ENCODE results near the gene KCNMB1. TPM values are rescaled to one million over a fixed set of nuclear protein-coding genes. Genes with fewer than 3 reads are reported as not detected.
"Not testable (repeated sequence)": the region's sequence is repeated elsewhere in the genome, so short reads cannot be mapped to it uniquely, and the experiment has no call there.

The KCNMB1 gene
- total RNA-seq, 1 donor from 2014 or later: 1.1 TPM

DNA sequence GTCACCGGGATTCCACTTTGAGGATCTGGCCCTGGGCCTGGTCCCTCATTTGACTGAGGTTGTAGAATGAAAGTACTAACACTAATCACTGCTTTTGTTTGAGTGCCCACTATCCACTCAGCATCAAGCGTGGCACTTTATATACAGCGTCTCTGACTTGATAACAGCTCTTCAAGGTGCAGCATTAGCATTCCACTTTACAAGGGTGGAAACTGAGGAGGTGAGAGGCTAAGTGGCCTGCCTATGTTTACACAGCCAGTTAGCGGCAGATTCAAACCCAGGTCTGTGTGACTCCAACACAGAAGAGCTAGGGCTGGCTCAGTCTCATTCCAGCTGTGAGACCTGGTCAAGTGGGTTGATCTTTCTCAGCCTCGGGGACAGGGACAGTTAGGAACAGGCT lies 5.9 kb downstream of the KCNMB1 start:
- Mint-ChIP-seq H3K27me3 (ENCODE audit: unreplicated experiment) (peaks cover 7% of the 10 kb centered on the region), H3K36me3 (ENCODE audit: low read depth, unreplicated experiment) (peaks cover 4% of the 10 kb centered on the region), H3K9me3 (ENCODE audit: unreplicated experiment) (no peaks in the 10 kb centered on the region), H3K4me1 (ENCODE audit: unreplicated experiment) (peaks cover 4% of the 10 kb centered on the region), H3K4me3 (ENCODE audit: unreplicated experiment) (no peak overlapping the region), H3K27ac (ENCODE audit: unreplicated experiment) (no peak overlapping the region)
- no peak for DNase-seq (ENCODE audit: low spot score)
- TF ChIP-seq, protein P1, sequence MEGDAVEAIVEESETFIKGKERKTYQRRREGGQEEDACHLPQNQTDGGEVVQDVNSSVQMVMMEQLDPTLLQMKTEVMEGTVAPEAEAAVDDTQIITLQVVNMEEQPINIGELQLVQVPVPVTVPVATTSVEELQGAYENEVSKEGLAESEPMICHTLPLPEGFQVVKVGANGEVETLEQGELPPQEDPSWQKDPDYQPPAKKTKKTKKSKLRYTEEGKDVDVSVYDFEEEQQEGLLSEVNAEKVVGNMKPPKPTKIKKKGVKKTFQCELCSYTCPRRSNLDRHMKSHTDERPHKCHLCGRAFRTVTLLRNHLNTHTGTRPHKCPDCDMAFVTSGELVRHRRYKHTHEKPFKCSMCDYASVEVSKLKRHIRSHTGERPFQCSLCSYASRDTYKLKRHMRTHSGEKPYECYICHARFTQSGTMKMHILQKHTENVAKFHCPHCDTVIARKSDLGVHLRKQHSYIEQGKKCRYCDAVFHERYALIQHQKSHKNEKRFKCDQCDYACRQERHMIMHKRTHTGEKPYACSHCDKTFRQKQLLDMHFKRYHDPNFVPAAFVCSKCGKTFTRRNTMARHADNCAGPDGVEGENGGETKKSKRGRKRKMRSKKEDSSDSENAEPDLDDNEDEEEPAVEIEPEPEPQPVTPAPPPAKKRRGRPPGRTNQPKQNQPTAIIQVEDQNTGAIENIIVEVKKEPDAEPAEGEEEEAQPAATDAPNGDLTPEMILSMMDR (IDR thresholded peaks at IDR 0.05; ENCODE audit: unreplicated experiment): no peak

- Mint-ChIP-seq H3K27ac (ENCODE audit: unreplicated experiment) (no peak overlapping the region), H3K9me3 (ENCODE audit: unreplicated experiment) (no peaks in the 10 kb centered on the region), H3K27me3 (ENCODE audit: unreplicated experiment) (peaks cover 7% of the 10 kb centered on the region), H3K4me1 (ENCODE audit: unreplicated experiment) (no peaks in the 10 kb centered on the region), H3K36me3 (ENCODE audit: low read depth, unreplicated experiment) (peaks cover 8% of the 10 kb centered on the region), H3K4me3 (ENCODE audit: unreplicated experiment) (no peak overlapping the region)
- TF ChIP-seq, protein P1 (IDR thresholded peaks at IDR 0.05; ENCODE audit: unreplicated experiment): no peak
- DNase-seq (ENCODE audit: low spot score): no peak
Observed at GRCh38 chr5:170382790-170383189, 6.4 kb downstream of the KCNMB1 start.

DNA sequence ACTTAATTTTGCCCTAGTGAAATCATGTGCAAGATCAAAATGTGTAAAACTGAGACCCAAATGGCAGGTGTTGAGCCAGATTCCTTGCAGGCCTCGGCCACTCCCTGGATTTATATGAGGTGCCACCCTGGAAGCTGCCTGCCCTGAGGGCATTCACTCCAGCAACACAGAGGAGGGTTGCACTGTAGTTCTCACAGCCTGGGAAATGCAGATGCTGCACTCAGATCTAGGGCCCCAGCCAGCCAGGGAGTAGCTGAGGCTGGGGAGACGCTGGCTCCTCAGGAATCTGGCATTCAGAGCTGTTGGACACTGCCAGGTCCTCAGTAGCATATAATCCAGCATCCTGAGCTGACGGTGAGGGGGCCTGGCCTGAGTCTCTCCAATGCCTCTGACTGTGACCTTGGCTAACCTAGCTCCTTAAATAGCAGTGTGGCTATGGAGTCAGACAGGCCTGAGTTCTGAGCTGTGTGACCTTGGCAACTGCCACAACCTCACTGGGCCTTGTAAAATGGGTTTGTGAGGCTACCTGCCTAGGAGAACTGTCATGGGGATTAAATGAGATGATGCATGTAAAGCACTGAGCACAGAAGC lies 8.7 kb downstream of the KCNMB1 start:
- no peaks in the 10 kb centered on the region for H3K9me3 Mint-ChIP-seq (ENCODE audit: unreplicated experiment)
- H3K4me3 Mint-ChIP-seq (ENCODE audit: unreplicated experiment): no peak overlapping the region
- peaks cover 8% of the 10 kb centered on the region for H3K36me3 Mint-ChIP-seq (ENCODE audit: low read depth, unreplicated experiment)

DNA sequence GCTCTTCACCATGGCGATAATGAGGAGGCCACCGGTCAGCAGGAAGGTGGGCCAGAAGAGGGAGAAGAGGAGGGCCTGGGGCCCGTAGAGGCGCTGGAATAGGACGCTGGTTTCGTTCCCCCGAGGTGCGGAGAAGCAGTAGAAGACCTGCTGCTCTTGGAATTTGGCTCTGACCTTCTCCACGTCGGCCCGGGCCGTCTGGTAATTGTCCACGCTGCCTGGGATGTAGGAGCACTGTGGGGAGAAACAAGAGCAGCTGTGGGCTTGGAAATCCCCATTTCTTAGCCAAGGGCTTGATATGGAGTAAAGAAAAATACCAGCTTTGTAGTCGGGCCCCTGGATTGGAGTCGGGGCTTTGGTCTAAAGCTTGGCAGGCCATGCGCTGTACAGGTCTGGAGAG lies 10.4 kb downstream of the KCNMB1 start:
- TF ChIP-seq, protein P1 (IDR thresholded peaks at IDR 0.05; ENCODE audit: unreplicated experiment): no peak
- Mint-ChIP-seq H3K27ac (ENCODE audit: unreplicated experiment) (no peak overlapping the region), H3K9me3 (ENCODE audit: unreplicated experiment) (no peaks in the 10 kb centered on the region), H3K4me1 (ENCODE audit: unreplicated experiment) (no peaks in the 10 kb centered on the region), H3K36me3 (ENCODE audit: low read depth, unreplicated experiment) (peaks cover 8% of the 10 kb centered on the region), H3K4me3 (ENCODE audit: unreplicated experiment) (no peak overlapping the region), H3K27me3 (ENCODE audit: unreplicated experiment) (no peaks in the 10 kb centered on the region)
- no peak for DNase-seq (ENCODE audit: low spot score)

More for the DNA sequence above, 8.7 kb downstream of the KCNMB1 start:
- H3K27me3 Mint-ChIP-seq (ENCODE audit: unreplicated experiment): peaks cover 6% of the 10 kb centered on the region
- no peak for DNase-seq (ENCODE audit: low spot score)
- no peaks in the 10 kb centered on the region for H3K4me1 Mint-ChIP-seq (ENCODE audit: unreplicated experiment)
- TF ChIP-seq, protein P1 (IDR thresholded peaks at IDR 0.05; ENCODE audit: unreplicated experiment): no peak
- no peak overlapping the region for H3K27ac Mint-ChIP-seq (ENCODE audit: unreplicated experiment)

- Mint-ChIP-seq H3K9me3 (ENCODE audit: unreplicated experiment) (no peaks in the 10 kb centered on the region), H3K4me3 (ENCODE audit: unreplicated experiment) (no peak overlapping the region), H3K27me3 (ENCODE audit: unreplicated experiment) (no peaks in the 10 kb centered on the region), H3K4me1 (ENCODE audit: unreplicated experiment) (no peaks in the 10 kb centered on the region), H3K27ac (ENCODE audit: unreplicated experiment) (no peak overlapping the region), H3K36me3 (ENCODE audit: low read depth, unreplicated experiment) (peaks cover 8% of the 10 kb centered on the region)
- TF ChIP-seq, protein P1 (IDR thresholded peaks at IDR 0.05; ENCODE audit: unreplicated experiment): no peak
- no peak for DNase-seq (ENCODE audit: low spot score)
Observed at GRCh38 chr5:170377027-170377426, 12.1 kb downstream of the KCNMB1 start.

DNA sequence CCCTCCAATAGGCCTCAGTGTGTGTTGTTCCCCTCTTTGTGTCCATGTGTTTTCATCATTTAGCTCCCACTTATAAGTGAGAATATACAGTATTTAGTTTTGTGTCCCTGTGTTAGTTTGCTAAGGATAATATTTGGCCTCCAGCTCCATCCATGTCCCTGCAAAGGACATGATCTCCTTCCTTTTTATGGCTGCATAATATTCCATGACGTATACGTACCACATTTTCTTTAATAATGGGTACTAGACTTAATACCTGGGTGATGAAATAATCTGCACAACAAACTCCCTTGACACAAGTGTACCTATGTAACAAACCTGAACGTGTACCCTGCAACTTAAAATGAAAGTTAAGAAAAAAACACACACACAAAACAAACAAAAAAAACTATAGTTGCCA lies 12.6 kb downstream of the KCNMB1 start:
- not testable (repeated sequence) for DNase-seq (ENCODE audit: low spot score); H3K9me3 Mint-ChIP-seq (ENCODE audit: unreplicated experiment); H3K4me1 Mint-ChIP-seq (ENCODE audit: unreplicated experiment); H3K36me3 Mint-ChIP-seq (ENCODE audit: low read depth, unreplicated experiment); H3K27me3 Mint-ChIP-seq (ENCODE audit: unreplicated experiment); H3K4me3 Mint-ChIP-seq (ENCODE audit: unreplicated experiment); H3K27ac Mint-ChIP-seq (ENCODE audit: unreplicated experiment)

Data from endothelial cell (in vitro differentiated cells).